ENCODE results near the gene DCHS1. TPM values are rescaled to one million over a fixed set of nuclear protein-coding genes. Genes with fewer than 3 reads are reported as not detected.

Gene DCHS1
- total and polyA plus RNA-seq, 9 of the 15 experiments (the other 6 are each of a cell fraction or from before 2014, with no cell fraction given), result 0.04 to 0.49 (median 0.14) TPM; not detected in 2

- TF ChIP-seq JUN (IDR thresholded peaks at IDR 0.05; ENCODE audit: borderline replicate concordance, low read depth, low read length), result no peak
- no peak for TF ChIP-seq JUN (CRISPR knock-in tag; IDR thresholded peaks at IDR 0.05; ENCODE audit: borderline replicate concordance)
- TF ChIP-seq, protein P1, sequence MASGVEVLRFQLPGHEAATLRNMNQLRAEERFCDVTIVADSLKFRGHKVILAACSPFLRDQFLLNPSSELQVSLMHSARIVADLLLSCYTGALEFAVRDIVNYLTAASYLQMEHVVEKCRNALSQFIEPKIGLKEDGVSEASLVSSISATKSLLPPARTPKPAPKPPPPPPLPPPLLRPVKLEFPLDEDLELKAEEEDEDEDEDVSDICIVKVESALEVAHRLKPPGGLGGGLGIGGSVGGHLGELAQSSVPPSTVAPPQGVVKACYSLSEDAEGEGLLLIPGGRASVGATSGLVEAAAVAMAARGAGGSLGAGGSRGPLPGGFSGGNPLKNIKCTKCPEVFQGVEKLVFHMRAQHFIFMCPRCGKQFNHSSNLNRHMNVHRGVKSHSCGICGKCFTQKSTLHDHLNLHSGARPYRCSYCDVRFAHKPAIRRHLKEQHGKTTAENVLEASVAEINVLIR (CRISPR knock-in tag; IDR thresholded peaks at IDR 0.05), result peak; percentile 87
- no peak for TF ChIP-seq SNRNP70 (optimal IDR thresholded peaks at IDR 0.05; ENCODE audit: low read depth, low read length)
- TF ChIP-seq PREB (CRISPR knock-in tag; IDR thresholded peaks at IDR 0.05), result no peak
- TF ChIP-seq HMG20A (CRISPR knock-in tag; conservative IDR thresholded peaks at IDR 0.05), result no peak
- no peak for TF ChIP-seq HMG20B (CRISPR knock-in tag; IDR thresholded peaks at IDR 0.05)
- TF ChIP-seq, protein P2, sequence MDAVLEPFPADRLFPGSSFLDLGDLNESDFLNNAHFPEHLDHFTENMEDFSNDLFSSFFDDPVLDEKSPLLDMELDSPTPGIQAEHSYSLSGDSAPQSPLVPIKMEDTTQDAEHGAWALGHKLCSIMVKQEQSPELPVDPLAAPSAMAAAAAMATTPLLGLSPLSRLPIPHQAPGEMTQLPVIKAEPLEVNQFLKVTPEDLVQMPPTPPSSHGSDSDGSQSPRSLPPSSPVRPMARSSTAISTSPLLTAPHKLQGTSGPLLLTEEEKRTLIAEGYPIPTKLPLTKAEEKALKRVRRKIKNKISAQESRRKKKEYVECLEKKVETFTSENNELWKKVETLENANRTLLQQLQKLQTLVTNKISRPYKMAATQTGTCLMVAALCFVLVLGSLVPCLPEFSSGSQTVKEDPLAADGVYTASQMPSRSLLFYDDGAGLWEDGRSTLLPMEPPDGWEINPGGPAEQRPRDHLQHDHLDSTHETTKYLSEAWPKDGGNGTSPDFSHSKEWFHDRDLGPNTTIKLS (IDR thresholded peaks at IDR 0.05; ENCODE audit: borderline replicate concordance, low read depth), result no peak
- no peak for TF ChIP-seq ZNF318 (IDR thresholded peaks at IDR 0.05; ENCODE audit: borderline replicate concordance in 1 of 2, low read depth in 1 of 2)
- no peak for TF ChIP-seq MBD1 (CRISPR knock-in tag; IDR thresholded peaks at IDR 0.05)
- TF ChIP-seq GTF2E2 (tag; IDR thresholded peaks at IDR 0.05), result no peak
- peak; percentile 97 for TF ChIP-seq CREB1 (IDR thresholded peaks at IDR 0.05)
- peak; percentile 98 for TF ChIP-seq CREB1 (CRISPR knock-in tag; IDR thresholded peaks at IDR 0.05)
Observed at GRCh38 chr11:6619004-6619745, 36.4 kb downstream of the DCHS1 start, which contains the start of gene TPP1 (continued).

Data from K562 (cell line).